GM19351 (cell line): ENCODE measurements around the gene OLFML2B.
"Not testable (repeated sequence)": the region's sequence is repeated elsewhere in the genome, so short reads cannot be mapped to it uniquely, and the experiment has no call there.

ENCODE experiments used
- ATAC-seq: cut with Tn5 transposase; IDR thresholded peaks from one replicate; pipeline ENCODE4 v1.9.1; 2021; ENCODE audit warnings: mild to moderate bottlenecking, moderate library complexity; ENCODE audit not compliant: unreplicated experiment

The OLFML2B gene

GRCh38 chr1:162036163-162036562 lies 12.5 kb upstream of the OLFML2B start:
- ATAC-seq, result no peak

GRCh38 chr1:162035241-162035640 lies 11.6 kb upstream of the OLFML2B start:
- ATAC-seq, result no peak

DNA sequence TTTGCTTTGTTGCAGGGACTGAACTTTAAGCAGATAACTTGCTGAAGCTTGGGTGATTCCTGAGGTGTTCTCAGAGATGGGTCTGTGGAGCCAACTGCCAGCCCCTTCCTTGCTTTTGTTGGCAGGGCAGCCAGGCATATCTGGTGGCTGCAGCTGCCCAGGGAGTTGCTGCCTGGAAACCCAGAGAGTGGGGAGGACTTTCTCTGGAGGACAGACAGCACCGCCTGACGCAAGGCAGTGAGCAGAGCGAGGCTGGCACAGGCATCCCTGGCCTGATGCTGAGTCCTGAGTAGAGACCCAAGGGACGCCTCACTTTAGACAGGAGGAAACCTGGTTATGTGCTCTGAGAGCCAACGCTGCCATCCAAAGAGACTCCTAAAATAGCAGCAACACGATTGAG lies 9.8 kb upstream of the OLFML2B start:
- no peak for ATAC-seq

DNA sequence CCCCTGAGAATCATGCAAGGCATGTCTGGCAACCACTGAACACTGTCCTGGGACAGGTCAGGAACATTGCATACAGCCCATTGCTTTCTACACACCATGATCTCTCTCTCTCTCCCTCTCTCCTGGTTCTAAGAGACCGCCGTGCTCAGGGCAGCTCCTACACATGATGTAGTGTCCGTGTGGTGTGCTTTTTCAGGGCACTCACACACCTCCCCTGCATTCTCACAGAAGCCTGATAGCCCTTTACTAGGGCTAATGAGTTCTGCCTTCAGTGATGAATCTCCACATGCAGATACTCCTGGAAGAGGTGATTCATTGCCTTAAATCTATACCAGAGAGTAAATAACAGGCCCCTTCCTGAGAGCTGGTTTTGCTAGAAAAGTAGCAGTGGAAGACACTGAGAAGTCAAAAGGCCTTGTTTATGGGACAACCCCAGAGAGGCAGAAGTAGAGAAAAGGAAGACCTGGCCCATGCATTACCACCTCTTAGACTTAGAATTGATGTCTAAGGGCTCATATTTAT lies 7.2 kb upstream of the OLFML2B start:
- ATAC-seq, result no peak

DNA sequence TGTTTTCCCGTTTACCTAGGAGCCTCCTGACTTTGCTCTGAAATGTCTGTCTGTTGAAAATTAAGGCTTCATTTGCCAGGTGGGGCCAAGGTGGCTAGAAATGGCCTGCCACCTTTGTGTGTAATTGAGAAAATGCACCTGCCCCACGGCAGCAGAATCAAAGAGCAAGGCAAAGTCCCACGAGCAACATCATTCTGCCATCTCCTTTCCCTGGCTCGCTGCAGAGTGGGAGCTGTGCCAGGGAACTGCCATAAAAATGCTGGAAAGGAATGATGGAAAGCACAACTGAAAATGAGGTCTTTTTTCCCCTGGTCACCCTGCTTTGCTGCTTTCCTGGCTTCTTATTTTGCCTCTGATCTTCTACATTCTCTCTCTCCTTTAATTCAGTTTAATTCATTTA lies 5.5 kb upstream of the OLFML2B start:
- no peak for ATAC-seq

DNA sequence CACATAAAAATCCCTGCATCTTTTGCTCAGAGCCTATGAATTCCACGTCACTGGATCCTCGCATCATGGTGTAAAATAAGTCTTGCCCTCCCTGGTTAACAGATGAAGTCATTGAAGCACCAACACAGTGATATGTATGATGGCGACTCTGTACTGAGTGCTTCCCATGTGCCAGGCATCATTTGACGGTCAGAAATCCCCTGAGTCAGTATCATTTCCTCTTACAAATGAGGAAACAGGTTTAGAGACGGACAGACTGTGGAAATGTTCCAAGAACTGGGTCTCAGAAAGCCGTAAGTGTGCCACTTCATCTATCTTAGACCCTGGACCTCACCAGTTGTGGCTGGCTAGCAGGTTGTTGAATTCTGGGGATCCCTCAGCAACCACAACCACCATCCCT lies 5.1 kb upstream of the OLFML2B start:
- no peak for ATAC-seq

GRCh38 chr1:162026881-162027280 lies 3.2 kb upstream of the OLFML2B start:
- ATAC-seq, result no peak

DNA sequence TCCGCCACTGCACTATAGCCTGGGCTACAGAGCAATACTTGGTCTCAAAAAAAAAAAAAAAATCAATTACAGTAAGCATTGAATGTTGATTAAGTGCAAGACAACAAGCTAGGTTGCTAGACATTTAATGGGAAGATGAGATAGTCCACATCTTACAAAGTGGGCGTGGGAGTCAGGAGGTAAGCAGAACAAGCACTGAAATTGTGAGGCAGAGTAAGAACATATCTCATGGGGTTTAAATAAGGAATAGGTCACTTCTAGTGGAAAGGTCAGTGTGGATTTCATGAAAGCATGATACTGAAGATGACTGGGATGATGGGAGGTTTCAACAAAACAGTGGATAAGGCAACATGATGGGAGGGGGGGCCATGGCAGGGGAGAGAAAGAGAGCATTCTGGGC lies 1.9 kb upstream of the OLFML2B start:
- no peak for ATAC-seq

DNA sequence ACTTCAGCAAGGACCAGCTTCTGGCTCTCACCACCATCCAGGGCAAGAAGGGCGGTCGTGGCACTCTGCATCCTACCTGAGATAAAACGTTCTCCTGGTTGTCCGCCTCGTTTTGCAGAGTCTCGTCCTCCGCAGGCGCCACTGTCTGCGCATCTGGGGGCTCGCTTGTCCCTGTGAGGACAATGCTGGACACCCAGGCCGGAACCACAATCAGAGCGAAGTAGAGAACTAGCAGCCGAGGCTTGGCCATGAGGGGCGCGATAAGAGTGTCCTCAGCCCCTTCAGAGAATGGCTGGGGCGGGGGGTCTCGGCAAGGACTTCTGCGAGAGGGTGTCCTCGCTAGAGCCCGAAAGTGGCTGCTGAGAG lies 505 bp downstream of the OLFML2B start:
- ATAC-seq, result no peak

- ATAC-seq, result no peak
Measured at GRCh38 chr1:162022626-162023025, 1.0 kb downstream of the OLFML2B start.

DNA sequence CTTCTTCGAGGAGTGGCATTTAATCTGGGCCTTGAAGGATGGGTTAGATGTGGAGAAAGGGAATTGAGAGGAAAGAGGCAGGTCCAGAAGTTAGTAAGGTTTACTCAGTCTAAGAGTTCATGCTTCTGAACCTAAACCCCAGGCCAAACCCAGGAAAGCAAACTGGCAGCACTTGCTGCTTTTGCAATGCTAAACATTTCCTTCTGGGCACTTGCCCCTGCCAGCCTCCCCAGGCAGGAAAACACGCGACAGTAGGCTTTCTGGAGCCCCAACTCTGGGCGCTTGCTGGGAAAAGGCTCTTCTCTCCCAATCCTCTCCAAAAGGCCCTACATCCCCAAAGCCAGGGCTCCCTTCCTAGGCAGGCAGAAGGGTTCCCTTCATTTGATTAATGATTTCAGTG lies 2.5 kb downstream of the OLFML2B start:
- ATAC-seq, result no peak

GRCh38 chr1:162020150-162020549 lies 3.5 kb downstream of the OLFML2B start:
- no peak for ATAC-seq

DNA sequence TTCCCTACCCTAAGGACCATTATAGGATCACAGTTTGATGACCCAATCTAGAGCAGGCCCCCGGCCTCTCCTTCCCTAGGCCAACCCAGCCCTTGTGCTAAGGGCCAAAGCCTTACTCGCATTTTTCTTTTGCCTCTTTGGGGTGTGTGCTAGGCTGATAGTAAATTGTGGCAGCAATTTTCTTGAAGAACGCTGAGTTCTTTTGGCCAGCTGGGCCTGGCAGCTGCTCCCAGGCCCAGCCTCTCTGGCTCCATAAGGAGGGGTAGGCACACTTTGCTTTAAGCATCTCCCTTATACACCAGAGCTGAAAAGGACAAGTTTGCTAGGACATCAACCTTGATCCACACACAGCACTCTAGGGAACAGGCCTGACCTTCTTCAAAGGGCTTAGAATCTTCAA lies 4.2 kb downstream of the OLFML2B start:
- no peak for ATAC-seq

GRCh38 chr1:162019006-162019405 lies 4.7 kb downstream of the OLFML2B start:
- ATAC-seq, result no peak

- ATAC-seq, result no peak
Measured at GRCh38 chr1:162018418-162018817, 5.3 kb downstream of the OLFML2B start.

- ATAC-seq, result not testable (repeated sequence)
Measured at GRCh38 chr1:162017791-162018190, 5.9 kb downstream of the OLFML2B start.

DNA sequence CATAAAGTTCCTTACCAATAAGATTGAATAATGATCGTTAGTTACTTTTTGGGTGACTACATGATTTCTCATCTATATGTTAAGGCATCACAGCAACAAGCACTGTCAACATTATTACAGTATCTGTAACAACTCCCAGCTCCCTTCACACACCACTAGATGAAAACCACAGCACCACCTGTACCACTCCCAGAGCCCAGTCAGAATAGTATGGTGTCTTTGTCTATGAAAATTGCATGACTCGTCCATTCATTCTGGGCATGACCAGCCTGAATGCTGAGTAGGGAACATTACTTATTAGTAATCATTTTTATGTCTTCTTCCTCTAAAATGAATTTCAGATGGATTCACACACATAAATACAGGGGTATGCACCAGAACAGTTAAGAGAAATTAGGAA lies 7.0 kb downstream of the OLFML2B start:
- no peak for ATAC-seq

GRCh38 chr1:162015196-162015595 lies 8.5 kb downstream of the OLFML2B start:
- no peak for ATAC-seq

- ATAC-seq, result no peak
Measured at GRCh38 chr1:162014202-162014601, 9.5 kb downstream of the OLFML2B start.

GRCh38 chr1:162013289-162013688 lies 10.4 kb downstream of the OLFML2B start:
- ATAC-seq, result no peak

GRCh38 chr1:162011337-162012012 lies 12.2 kb downstream of the OLFML2B start:
- no peak for ATAC-seq

- no peak for ATAC-seq
Measured at GRCh38 chr1:162010175-162010506, 13.5 kb downstream of the OLFML2B start.

DNA sequence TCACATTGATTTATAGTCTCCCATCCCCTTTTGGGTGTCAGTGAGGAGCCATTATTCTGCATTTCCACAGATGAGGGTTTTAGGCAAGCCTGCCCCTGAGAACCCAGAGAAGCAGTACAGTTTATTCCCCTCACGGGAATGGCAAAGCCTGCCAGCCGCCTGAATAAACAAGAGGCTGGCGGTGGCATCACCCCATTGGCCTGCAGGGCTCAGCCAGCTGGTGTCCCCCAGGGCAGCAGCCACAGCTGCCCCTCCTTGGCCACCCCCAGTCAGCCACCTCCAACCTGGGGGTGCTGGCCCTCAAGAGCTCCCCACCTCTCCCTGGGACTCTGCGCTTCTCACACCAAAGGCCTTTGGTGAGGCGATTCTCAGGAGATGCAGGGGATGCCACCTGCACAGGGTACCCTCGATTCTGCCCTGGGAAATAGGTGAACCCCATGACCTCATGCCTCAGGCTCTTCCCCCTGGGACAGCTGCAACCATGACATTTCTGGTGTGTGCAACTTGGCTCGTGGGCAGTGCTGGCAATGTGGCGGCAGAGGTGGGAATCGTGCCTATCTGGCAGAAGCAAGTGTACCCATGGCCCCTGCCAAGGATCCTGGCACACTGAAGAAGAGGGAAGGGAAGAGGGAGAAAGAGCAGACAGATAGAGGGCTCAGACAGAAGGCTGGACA lies 14.0 kb downstream of the OLFML2B start:
- ATAC-seq, result no peak
